A549 (cell line): ENCODE data around the gene USP49. TPM values are rescaled to one million over a fixed set of nuclear protein-coding genes. Genes with fewer than 3 reads are reported as not detected.

ENCODE experiments used
- ATAC-seq, 2 experiments: fragments of 200-7000 bp in 1 of 2; fragments of >200 bp in 1 of 2; cut with Nextera tagmentation in 1 of 2; cut with Tn5 transposase in 1 of 2; 3 replicates each; pipeline versions ENCODE4 v1.8.0 to v1.9.1; 2018 to 2020; ENCODE audit warnings: mild to moderate bottlenecking in 1 of 2, moderate library complexity in 1 of 2
- CTCF ChIA-PET: fragments of 300-600 bp; sonication (Branson Sonifier 250); formaldehyde crosslinking; extraction: SDS; loops from one replicate; lab custom pipeline; 2021; ENCODE audit warnings: antibody characterized with exemption, inconsistent platforms; lab: Yijun Ruan, JAX
- POLR2A ChIA-PET: fragments of 350-600 bp; formaldehyde crosslinking; extraction: SDS; loops from one replicate; lab custom pipeline; 2021; ENCODE audit warnings: antibody characterized with exemption, inconsistent platforms; lab: Yijun Ruan, JAX
- DNase-seq, 2 experiments: peaks; one replicate each; pipeline versions ENCODE4 v3.0.0 to v3.0.0-alpha.2; 2011 to 2016; ENCODE audit warnings: low read depth in 1 of 2, low spot score in 1 of 2
- FAIRE-seq: peaks from 2 replicates; lab custom pipeline; 2011; peaks lifted over from hg19 to GRCh38; lab: Jason Lieb, UNC
- H3K27ac ChIP-seq, 2 experiments: fragments of >200 bp; sonication (Bioruptor Twin); formaldehyde crosslinking; 3 replicates each; pipeline ENCODE4 v1.5.1; 2016 to 2017
- H3K4me1 ChIP-seq: fragments of >200 bp; sonication (Bioruptor Twin); formaldehyde crosslinking; 3 replicates; pipeline ENCODE4 v1.6.1; 2016
- H3K4me2 ChIP-seq: fragments of >200 bp; sonication (Bioruptor Twin); formaldehyde crosslinking; 3 replicates; pipeline ENCODE4 v1.6.1; 2016
- H3K4me3 ChIP-seq: fragments of >200 bp; sonication (Bioruptor Twin); formaldehyde crosslinking; 3 replicates; pipeline ENCODE4 v1.5.1; 2016
- H3K9me3 ChIP-seq: fragments of >200 bp; sonication (Bioruptor Twin); formaldehyde crosslinking; 3 replicates; pipeline ENCODE4 v1.6.1; 2016
- BHLHE40 ChIP-seq: IDR thresholded peaks from 2 replicates; pipeline ENCODE4 v1.6.1; 2012; ENCODE audit warnings: low read depth, low read length, inconsistent platforms
- EP300 ChIP-seq, 2 experiments: fragments of >200 bp; sonication (Bioruptor Twin); formaldehyde crosslinking; IDR thresholded peaks; 2 replicates in 1 of 2; 3 replicates in 1 of 2; pipeline ENCODE4 v1.6.1; 2016 to 2017
- FOSB ChIP-seq: fragments of 250-450 bp; sonication (Bioruptor Pico); IDR thresholded peaks from 2 replicates; pipeline ENCODE4 v1.5.0; 2020; ENCODE audit warnings: mild to moderate bottlenecking, moderate library complexity
- GATA3 ChIP-seq: IDR thresholded peaks from 2 replicates; pipeline ENCODE4 v1.6.1; 2012; ENCODE audit warnings: borderline replicate concordance
- HOXA7 ChIP-seq: fragments of 250-450 bp; sonication (Bioruptor Pico); IDR thresholded peaks from 2 replicates; pipeline ENCODE4 v1.5.0; 2020; ENCODE audit warnings: mild to moderate bottlenecking, moderate library complexity
- JUNB ChIP-seq: fragments of >200 bp; sonication (Bioruptor Twin); formaldehyde crosslinking; IDR thresholded peaks from 2 replicates; pipeline ENCODE4 v1.6.1; 2016
- KDM1A ChIP-seq: fragments of 200-600 bp; sonication (generic); IDR thresholded peaks from 2 replicates; pipeline ENCODE4 v1.6.1; 2016; ENCODE audit warnings: low read depth, mild to moderate bottlenecking
- NFE2L2 ChIP-seq: fragments of 150-350 bp; conservative IDR thresholded peaks from 2 replicates; pipeline ENCODE4 v1.6.1; 2014; ENCODE audit warnings: low read length
- PHF8 ChIP-seq: fragments of 200-600 bp; sonication (generic); IDR thresholded peaks from 2 replicates; pipeline ENCODE4 v1.6.1; 2016; ENCODE audit warnings: low read depth, mild to moderate bottlenecking, antibody characterized with exemption, moderate library complexity, borderline replicate concordance
- RAD21 ChIP-seq, 2 experiments: fragments of >200 bp in 1 of 2; sonication (Bioruptor Twin) in 1 of 2; formaldehyde crosslinking in 1 of 2; IDR thresholded peaks in 1 of 2; conservative IDR thresholded peaks in 1 of 2; 2 replicates in 1 of 2; 3 replicates in 1 of 2; pipeline ENCODE4 v1.6.1; 2012 to 2018; ENCODE audit warnings: inconsistent platforms in 1 of 2
- SMC3 ChIP-seq: fragments of >200 bp; sonication (Bioruptor Twin); formaldehyde crosslinking; IDR thresholded peaks from 3 replicates; pipeline ENCODE4 v1.6.1; 2018; ENCODE audit warnings: inconsistent platforms
- TFCP2L1 ChIP-seq: fragments of 250-450 bp; sonication (Bioruptor Pico); IDR thresholded peaks from 2 replicates; pipeline ENCODE4 v1.5.0; 2021; ENCODE audit warnings: mild to moderate bottlenecking
- WGBS: methylation state at CpG from one replicate; pipeline ENCODE4 v1.1.6; 2017; ENCODE audit errors: missing lambda C conversion rate; 5-methylcytosine and 5-hydroxymethylcytosine counted together
- polyA plus RNA-seq, 4 experiments: library from polyadenylated mRNA; depleted of rRNA in 3 of 4; stranded (reverse); fragments of >200 nt; fragmentation: RNase III in 1 of 4; extraction: RNeasy Plus Mini Kit Qiagen cat#74134 plus additional on column Dnase treatment in 1 of 4; gene quantifications; 2 replicates in 3 of 4; 3 replicates in 1 of 4; pipeline ENCODE4 v1.2.3, GENCODE V29; 2011 to 2017
- TF ChIP-seq, protein P1 (sequence below): fragments of >200 bp; sonication (Bioruptor Twin); formaldehyde crosslinking; IDR thresholded peaks from 3 replicates; pipeline ENCODE4 v1.5.1; 2016
- TF ChIP-seq, protein P2 (sequence below): fragments of 250-450 bp; sonication (Bioruptor Pico); IDR thresholded peaks from 2 replicates; pipeline ENCODE4 v1.5.0; 2021; ENCODE audit warnings: mild to moderate bottlenecking, moderate library complexity, borderline replicate concordance

Gene USP49
- polyA plus RNA-seq, 2 of the 4 experiments (the other 2 are of a cell fraction) = 2.9 to 4.3 TPM

DNA sequence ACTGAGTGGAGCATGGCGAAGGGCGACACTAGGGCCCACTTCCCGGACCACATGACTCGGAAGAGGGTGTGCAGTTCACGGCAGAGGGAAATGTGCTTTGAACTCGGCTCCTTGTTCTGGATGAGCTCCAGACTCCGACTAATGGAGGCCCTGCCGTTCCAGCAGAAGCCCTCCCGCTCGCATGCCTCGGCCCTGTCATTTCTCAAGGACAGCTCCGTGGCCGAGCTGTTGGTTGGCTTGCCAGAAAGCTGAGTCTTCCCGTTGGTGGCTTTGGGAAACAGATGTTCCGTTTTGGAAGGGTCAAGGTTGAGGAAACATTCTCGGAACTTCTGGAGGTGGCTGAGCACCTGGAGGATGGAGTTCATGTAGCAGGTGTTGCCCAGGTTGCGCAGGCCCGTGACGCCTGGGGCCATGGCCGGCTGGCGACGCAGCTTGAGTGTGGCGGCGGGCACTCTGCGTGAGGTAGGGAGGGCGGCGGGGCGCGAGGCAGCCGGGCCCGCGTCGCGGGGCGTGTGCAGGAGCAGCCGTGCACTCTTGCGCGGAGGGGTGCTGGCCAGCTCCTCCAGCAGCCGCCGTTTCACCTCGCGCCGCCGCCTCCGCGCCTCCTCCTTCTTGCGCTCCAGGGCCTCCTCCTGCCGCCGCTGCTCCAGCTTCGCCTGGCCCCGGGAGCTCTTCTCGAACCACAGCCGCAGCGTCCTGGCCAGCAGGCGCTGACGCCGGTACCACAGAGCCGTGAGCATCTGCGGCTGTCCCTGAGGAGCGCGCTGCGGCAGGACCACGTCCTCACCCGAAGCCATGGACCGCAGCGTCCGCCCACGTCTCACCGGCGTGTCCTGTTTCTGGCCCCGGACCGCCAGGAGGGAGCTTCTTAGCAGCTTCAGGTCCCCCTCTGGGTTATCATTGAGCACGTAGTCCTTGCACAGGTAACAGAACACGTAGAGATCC, 89.1 kb downstream of the USP49 start:
- no peak overlapping the region for H3K4me3 ChIP-seq
- H3K4me2 ChIP-seq = no peak overlapping the region
- CTCF ChIA-PET = interaction anchor here (0.8 to 3.4 kb wide), 4 partner anchors 9 to 238 kb away, joined by 3 to 16 read pairs (median 6); no protein-coding TSS in a partner anchor
- FAIRE-seq (no peak), ATAC-seq (no peak), DNase-seq (no peak)
- no peak for TF ChIP-seq BHLHE40
- TF ChIP-seq HOXA7 = no peak
- TF ChIP-seq EP300 (IDR thresholded peaks at IDR 0.05) = no peak
- no peak for TF ChIP-seq PHF8
- WGBS = 95% methylated on average over 66 of the region's 74 CpGs
- POLR2A ChIA-PET = no interaction called here
- no peak overlapping the region for H3K27ac ChIP-seq
- H3K4me1 ChIP-seq = 0 out of 3 replicates have a peak, but pooled peaks cover 3% of the 10 kb centered on the region
- no peaks in the 10 kb centered on the region for H3K9me3 ChIP-seq

DNA sequence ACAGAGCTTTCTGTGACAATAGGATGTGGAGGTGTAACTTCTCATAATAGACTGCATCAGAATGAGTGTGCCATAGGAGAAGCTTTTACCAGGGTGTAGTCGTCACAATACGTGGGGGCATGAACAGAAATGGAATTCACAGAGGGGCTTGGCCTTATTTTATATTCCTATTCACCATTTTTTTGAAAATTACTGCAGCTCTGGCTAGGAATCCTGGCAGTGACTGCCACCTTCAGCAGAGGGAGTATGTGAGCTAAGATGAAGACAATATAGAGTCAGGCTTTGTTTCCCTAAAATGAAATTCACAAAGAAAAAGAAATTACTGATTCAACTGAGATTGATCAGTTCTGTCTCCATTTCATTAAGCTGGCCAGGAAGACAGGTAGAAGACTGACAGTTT, 93.8 kb downstream of the USP49 start:
- Histone ChIP-seq H3K9me3 (no peaks in the 10 kb centered on the region), H3K4me3 (no peak overlapping the region), H3K27ac (no peak overlapping the region), H3K4me1 (0 out of 3 replicates have a peak, but pooled peaks cover 3% of the 10 kb centered on the region), H3K4me2 (no peak overlapping the region)
- DNase-seq (peak in 1 of 2 experiments; percentile 31), ATAC-seq (peak; percentile 73 to 77; a peak in 4 of 6 replicates), FAIRE-seq (no peak)
- TF ChIP-seq FOSB (CRISPR knock-in tag) (no peak), RAD21 (conservative IDR thresholded peaks at IDR 0.05 in 1 of 2, IDR thresholded peaks at IDR 0.05 in 1 of 2) (peak; percentile 64 to 69), KDM1A (no peak), TFCP2L1 (CRISPR knock-in tag) (no peak), NFE2L2 (no peak), JUNB (no peak), SMC3 (peak; percentile 66)
- TF ChIP-seq, protein P1, sequence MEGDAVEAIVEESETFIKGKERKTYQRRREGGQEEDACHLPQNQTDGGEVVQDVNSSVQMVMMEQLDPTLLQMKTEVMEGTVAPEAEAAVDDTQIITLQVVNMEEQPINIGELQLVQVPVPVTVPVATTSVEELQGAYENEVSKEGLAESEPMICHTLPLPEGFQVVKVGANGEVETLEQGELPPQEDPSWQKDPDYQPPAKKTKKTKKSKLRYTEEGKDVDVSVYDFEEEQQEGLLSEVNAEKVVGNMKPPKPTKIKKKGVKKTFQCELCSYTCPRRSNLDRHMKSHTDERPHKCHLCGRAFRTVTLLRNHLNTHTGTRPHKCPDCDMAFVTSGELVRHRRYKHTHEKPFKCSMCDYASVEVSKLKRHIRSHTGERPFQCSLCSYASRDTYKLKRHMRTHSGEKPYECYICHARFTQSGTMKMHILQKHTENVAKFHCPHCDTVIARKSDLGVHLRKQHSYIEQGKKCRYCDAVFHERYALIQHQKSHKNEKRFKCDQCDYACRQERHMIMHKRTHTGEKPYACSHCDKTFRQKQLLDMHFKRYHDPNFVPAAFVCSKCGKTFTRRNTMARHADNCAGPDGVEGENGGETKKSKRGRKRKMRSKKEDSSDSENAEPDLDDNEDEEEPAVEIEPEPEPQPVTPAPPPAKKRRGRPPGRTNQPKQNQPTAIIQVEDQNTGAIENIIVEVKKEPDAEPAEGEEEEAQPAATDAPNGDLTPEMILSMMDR = peak; percentile 50
- TF ChIP-seq, protein P2, sequence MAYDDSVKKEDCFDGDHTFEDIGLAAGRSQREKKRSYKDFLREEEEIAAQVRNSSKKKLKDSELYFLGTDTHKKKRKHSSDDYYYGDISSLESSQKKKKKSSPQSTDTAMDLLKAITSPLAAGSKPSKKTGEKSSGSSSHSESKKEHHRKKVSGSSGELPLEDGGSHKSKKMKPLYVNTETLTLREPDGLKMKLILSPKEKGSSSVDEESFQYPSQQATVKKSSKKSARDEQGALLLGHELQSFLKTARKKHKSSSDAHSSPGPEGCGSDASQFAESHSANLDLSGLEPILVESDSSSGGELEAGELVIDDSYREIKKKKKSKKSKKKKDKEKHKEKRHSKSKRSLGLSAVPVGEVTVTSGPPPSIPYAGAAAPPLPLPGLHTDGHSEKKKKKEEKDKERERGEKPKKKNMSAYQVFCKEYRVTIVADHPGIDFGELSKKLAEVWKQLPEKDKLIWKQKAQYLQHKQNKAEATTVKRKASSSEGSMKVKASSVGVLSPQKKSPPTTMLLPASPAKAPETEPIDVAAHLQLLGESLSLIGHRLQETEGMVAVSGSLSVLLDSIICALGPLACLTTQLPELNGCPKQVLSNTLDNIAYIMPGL (CRISPR knock-in tag) = no peak
- ChIA-PET CTCF (interaction anchor here (0.6 to 4.0 kb wide), 29 partner anchors 10 to 389 kb away, joined by 3 to 70 read pairs (median 5); partner anchors contain the start of genes BYSL, MED20 and TOMM6), POLR2A (interaction anchor here (0.8 to 1.2 kb wide), 2 partner anchors 10 to 120 kb away, joined by 3 read pairs; partner anchors contain the start of genes BYSL and MED20)
- 11% methylated on average over 2 of the region's 2 CpGs for WGBS

DNA sequence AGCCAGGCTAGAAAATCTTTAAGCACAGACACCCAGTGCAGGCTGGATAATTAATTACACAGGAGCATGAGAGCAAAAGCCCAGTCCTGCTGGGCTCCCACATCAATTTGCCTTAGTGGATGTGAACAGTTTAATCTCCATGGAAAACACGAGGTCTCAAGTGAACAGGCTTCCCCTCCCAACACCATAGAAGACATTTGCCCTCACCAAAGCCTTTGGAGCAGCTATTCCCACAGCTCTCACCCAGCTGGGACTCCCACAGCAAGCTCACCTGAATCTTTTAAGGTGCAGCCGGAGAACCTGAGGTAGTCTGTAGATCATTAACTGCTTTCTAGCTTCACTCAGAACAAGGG, 95.6 kb downstream of the USP49 start:
- FAIRE-seq (no peak), ATAC-seq (no peak), DNase-seq (no peak)
- Histone ChIP-seq H3K4me1 (0 out of 3 replicates have a peak, but pooled peaks cover 3% of the 10 kb centered on the region), H3K4me2 (no peak overlapping the region), H3K9me3 (no peaks in the 10 kb centered on the region), H3K4me3 (no peak overlapping the region), H3K27ac (no peak overlapping the region)
- POLR2A ChIA-PET = no interaction called here
- TF ChIP-seq GATA3 = no peak
- 57% methylated on average over 2 of the region's 2 CpGs for WGBS
- CTCF ChIA-PET = interaction anchor here (2.7 to 4.0 kb wide), 6 partner anchors 8 to 243 kb away, joined by 14 to 70 read pairs (median 21); partner anchors contain the start of genes BYSL, MED20 and TOMM6
